Choroid plexus epithelial cell (primary cell): ENCODE measurements around the gene MOCOS.
A peak's percentile ranks its signal among the peaks of the same experiment; 100 is the strongest.

Experiments
- DNase-seq: peaks from one replicate; pipeline ENCODE4 v3.0.0-alpha.2; 2010; ENCODE audit warnings: low read depth
- H3K4me3 ChIP-seq: 2 replicates; pipeline ENCODE4 v1.5.1; 2011; ENCODE audit warnings: low read depth, mild to moderate bottlenecking, control low read depth, low read length, moderate library complexity
- TF ChIP-seq, protein P1 (sequence below): conservative IDR thresholded peaks from 2 replicates; pipeline ENCODE4 v1.5.1; 2011; ENCODE audit warnings: low read depth, mild to moderate bottlenecking, control low read depth, inconsistent platforms, low read length, moderate library complexity

The MOCOS gene

DNA sequence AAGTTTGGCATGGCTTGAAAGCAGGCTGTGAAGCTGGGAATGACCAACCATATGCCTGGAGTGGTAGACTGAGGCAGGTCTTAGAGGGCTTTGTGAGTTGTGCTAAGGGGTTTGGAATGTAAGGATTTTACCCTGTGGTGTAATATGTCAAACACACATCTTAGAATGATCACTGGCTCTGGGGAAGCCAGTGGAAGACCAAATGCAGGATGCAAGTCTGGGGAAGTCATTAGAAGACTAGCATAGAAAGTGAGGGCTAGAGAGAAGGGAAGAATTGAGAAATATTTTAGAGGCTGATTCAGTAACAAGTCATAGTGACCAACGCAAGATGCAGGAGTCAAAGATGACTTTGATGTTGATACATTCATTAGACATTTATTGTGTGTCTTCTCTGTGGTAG, 106.7 kb downstream of the MOCOS start:
- no peak overlapping the region for H3K4me3 ChIP-seq
- TF ChIP-seq, protein P1, sequence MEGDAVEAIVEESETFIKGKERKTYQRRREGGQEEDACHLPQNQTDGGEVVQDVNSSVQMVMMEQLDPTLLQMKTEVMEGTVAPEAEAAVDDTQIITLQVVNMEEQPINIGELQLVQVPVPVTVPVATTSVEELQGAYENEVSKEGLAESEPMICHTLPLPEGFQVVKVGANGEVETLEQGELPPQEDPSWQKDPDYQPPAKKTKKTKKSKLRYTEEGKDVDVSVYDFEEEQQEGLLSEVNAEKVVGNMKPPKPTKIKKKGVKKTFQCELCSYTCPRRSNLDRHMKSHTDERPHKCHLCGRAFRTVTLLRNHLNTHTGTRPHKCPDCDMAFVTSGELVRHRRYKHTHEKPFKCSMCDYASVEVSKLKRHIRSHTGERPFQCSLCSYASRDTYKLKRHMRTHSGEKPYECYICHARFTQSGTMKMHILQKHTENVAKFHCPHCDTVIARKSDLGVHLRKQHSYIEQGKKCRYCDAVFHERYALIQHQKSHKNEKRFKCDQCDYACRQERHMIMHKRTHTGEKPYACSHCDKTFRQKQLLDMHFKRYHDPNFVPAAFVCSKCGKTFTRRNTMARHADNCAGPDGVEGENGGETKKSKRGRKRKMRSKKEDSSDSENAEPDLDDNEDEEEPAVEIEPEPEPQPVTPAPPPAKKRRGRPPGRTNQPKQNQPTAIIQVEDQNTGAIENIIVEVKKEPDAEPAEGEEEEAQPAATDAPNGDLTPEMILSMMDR = no peak
- DNase-seq = no peak

DNA sequence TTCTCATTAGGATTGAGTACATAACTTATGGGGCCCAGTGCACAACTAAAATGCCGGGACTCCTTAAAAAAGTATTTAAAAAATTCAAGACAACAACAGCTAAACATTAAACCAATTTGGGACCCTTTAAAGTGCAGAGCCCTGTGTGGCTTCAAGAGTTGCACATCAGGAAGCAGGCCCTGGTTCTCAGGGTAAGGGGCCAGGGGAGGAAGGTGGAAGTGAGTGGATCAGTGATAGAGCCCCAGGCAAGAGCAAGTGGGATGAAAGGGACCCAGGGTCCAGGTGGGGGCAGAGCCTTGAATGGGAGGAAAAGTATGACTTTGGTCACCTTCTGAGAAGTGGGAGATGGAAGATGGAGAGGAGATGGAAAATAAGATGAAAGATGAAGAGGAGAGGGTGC, 107.9 kb downstream of the MOCOS start:
- TF ChIP-seq, protein P1 = no peak
- DNase-seq = no peak
- H3K4me3 ChIP-seq = no peak overlapping the region

DNA sequence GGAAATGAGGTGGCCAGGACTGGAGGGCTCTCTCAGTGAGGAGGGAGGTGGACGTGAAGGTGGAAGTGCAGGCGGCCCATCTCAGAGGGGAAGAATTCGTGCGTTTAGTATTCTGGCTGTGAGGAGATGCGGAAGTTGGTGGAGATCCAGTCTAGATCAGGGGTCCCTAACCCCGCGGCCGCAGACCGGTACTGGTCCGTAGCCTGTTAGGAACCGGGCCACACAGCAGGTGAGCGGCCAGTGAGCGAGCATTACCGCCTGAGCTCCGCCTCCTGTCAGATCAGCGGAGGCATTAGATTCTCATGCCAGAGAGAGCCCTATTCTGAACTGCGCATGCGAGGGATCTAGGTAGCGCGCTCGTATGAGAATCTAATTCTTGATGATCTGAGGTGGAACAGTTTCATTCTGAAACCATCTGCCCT, 108.6 kb downstream of the MOCOS start:
- no peak for DNase-seq

DNA sequence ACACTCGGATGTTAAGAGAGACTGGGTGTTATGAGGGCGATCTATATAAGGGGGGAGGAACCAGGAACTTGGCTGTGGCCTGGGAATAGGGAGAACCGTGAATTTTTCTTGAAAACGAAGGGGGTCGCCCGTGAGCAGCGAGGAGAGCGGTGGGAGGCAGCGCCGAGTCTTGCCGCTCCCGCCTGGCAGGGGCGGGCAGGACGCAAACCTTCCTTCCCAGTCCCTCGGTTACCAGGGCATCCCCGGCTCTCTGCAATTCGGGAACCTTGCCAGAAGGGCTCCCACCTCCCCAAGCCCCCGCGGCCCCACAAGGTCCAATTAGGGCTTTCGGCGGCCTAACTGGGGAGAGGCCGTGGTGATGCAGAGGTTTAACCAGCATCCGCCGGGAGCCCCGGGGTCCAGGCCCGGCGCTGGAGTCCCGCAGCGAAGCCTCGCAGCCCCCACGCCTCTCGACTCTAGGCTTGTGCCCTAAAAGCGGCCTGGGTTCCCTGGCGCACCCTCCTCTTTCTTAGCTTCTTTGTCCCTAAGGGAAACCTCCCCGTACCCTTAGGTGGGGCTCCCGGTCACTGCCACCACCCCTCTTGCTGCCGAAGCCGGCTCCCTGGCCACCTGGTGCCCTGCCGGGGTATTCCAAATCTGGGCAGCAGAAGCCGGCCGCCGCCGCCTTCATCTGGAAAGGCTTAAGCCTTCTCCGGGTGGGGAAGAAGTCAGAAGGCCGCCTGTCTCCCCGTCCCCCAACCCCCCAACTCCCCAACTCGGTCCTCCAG, 109.5 kb downstream of the MOCOS start:
- TF ChIP-seq, protein P1 = peak; percentile 70
- peak overlapping the region; percentile 55 for H3K4me3 ChIP-seq
- peak; percentile 79 for DNase-seq

More for the DNA sequence above, 108.6 kb downstream of the MOCOS start:
- H3K4me3 ChIP-seq = no peak overlapping the region
- TF ChIP-seq, protein P1 = no peak

DNA sequence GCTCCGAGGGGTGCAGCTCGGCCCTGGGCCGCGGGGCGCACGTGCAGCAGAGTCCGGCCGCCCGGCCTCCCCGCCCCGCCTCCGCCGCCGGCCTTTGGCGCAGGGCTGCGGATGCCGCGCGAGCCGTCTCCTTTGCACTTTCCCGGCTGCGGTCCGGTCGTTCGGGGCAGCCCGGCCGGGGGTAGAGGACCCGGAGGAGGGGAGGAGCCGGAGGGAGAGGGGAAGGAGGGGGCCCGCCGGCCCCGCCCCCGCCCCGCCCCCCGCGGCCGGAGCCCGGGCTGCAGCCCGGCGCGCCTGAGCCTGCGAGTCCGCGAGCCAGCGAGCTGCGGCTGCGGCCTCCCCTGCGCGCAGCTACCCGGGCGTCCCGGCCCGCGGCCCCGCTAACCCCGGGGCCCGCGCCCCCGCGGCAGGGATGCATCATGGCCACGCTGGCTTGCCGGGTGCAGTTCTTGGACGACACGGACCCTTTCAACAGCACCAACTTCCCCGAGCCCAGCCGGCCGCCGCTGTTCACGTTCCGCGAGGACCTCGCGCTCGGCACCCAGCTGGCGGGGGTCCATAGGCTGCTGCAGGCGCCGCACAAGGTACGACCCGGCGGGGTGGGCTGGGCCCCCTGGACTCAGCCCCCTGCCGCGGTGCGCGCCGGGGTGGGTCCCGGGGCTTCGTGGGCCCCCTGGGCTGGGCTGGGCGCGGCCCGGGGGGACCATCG, 110.3 kb downstream of the MOCOS start, which contains the start of gene FHOD3:
Gene FHOD3, plus strand, starts transcription at position 297 of the 709 bp plus-strand sequence. Its CDS starts 123 bp downstream, at position 420.
- DNase-seq = peak; percentile 36
- TF ChIP-seq, protein P1 = no peak
- peak within 1 kb of the TSS; percentile 55 for H3K4me3 ChIP-seq

DNA sequence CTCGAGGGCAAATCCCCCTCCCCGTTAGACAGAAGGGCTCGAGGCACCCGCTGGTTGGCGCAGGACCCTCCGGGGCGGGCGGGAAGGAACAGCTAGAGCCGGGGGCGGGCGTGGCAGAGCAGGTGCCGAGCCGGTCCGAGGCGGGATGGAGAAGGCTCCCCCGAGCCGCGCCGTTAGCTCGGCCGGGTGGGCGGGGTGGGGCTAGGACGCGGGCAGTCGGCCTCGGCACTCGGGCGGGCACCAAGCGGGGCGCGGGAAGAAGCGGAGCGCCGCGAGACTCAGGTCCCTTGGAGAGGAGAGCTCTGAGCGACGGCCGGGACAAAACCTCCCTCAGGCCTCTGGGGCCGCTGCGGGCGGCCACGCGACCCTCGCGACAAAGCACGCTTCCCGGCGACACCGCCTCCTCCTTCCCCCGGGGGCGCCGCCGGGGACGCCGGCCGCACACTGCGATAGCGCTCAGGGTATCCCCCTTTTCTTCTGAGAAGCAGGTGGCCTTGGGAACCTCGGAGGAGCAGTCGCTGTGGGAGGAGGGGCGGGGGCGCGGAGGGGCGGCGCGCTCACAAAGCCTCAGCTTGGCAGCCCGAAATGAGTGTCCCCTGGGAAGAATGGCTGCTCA, 110.9 kb downstream of the MOCOS start:
- H3K4me3 ChIP-seq = peak overlapping the region; percentile 55
- TF ChIP-seq, protein P1 = no peak
- DNase-seq = no peak
